ENCODE measurements around the gene PCDHGB3.

DNA sequence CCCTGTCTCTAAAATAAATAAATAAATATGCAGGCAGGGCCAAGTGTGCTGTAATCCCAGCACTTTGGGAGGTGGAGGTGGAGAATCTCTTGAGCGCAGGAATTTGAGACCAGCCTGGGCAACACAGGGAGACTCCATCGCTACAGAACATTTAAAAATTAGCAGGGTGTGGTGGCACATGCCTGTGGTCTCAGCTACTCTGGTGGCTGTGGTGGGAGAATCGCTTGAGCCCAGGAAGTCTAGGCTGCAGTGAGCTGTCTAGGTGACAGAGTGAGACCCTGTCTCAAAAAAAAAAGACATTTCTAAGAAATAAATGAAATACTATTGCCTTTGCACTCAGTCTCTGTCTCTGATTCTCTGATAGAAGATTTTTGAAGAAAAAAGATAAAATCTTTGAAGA is 41.5 kb downstream of the PCDHGB3 start:
- TF ChIP-seq, protein P1, sequence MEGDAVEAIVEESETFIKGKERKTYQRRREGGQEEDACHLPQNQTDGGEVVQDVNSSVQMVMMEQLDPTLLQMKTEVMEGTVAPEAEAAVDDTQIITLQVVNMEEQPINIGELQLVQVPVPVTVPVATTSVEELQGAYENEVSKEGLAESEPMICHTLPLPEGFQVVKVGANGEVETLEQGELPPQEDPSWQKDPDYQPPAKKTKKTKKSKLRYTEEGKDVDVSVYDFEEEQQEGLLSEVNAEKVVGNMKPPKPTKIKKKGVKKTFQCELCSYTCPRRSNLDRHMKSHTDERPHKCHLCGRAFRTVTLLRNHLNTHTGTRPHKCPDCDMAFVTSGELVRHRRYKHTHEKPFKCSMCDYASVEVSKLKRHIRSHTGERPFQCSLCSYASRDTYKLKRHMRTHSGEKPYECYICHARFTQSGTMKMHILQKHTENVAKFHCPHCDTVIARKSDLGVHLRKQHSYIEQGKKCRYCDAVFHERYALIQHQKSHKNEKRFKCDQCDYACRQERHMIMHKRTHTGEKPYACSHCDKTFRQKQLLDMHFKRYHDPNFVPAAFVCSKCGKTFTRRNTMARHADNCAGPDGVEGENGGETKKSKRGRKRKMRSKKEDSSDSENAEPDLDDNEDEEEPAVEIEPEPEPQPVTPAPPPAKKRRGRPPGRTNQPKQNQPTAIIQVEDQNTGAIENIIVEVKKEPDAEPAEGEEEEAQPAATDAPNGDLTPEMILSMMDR (IDR thresholded peaks at IDR 0.05): no peak
- no peak for TF ChIP-seq POLR2A (IDR thresholded peaks at IDR 0.05)

All from thyroid gland (tissue), 4 donors.